Stimulated activated CD4-positive, alpha-beta T cell treated with anti-CD3 and anti-CD28 coated beads, Interleukin-1b, Interleukin-23, amount 100 ng/mL, for 24 hours (primary cell): Measurements from ENCODE around the gene MITF.

Experiments
- DNase-seq, 4 experiments: peaks; one replicate each; pipeline ENCODE4 v3.0.0-alpha.2; 2020; ENCODE audit warnings: low read depth in 4 of 4, low spot score in 1 of 4

The MITF gene

DNA sequence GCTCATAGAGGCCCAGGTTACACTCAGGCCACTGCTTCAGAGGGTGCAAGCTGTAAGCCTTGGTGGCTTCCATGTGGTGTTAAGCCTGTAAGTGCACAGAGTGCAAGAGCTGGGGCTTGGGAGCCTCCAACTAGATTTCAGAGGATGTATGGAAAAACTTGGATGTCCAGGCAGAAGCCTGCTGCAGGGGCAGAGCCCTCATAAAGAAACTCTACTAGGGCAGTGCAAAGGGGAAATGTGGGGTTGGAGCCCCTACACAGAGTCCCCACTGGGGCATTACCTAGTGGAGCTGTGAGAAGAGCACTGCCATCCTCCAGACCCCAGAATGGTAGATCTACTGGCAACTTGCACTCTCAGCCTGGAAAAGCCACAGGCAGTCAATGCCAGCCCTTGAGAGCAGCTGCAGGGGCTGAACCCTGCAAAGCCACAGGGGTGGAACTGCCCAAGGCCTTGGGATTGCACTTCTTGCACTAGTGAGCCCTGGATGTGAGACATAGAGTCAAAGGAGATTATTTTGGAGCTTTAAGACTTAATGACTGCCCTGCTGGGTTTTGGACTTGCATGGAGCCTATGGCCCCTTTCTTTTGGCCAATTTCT, 14.0 kb downstream of the MITF start:
- no peak for DNase-seq

DNA sequence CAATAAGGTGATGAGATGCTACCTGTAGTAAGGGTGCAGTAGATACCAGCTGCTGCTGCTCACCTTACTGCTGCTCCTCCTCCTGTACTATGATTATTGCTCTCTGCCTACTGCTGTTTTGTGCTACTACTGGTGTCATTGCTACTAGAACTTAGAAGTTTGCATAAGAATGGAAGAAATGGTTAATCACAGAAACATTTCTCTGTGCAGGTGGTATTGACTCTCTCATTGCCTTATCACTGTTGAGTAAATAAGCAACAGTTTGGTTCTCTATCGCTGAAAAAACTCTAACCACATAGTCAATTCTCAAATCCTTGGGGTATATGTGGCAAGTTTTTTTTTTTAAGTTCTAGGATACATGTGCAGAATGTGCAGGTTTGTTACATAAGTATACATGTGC, 16.5 kb downstream of the MITF start:
- no peak for DNase-seq

- DNase-seq = no peak
Observed at GRCh38 chr3:69761896-69762767, 22.9 kb downstream of the MITF start.

DNA sequence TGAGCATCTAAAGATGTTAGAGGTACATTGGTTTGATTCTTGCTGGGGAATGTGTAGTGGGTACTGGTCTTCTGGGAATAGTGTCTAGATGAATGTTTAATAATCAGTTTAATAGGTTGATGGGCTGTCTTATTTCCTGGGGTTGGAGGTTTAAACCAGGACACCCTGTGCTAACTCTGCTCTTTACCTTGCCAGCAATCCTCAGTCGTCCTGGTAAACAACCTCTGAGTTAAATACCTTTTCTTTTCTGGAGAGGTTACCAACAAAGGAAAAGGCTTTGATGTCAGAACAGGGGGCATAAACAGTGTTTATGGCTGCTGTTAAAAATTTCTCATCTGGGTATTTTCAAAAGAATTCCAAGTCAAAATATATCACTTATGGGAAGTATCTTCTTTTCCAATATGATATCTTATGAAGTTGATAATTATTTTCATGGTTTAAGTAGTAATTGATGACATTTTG, 23.5 kb downstream of the MITF start:
- no peak for DNase-seq

GRCh38 chr3:69763458-69763857, 24.2 kb downstream of the MITF start:
- no peak for DNase-seq

DNA sequence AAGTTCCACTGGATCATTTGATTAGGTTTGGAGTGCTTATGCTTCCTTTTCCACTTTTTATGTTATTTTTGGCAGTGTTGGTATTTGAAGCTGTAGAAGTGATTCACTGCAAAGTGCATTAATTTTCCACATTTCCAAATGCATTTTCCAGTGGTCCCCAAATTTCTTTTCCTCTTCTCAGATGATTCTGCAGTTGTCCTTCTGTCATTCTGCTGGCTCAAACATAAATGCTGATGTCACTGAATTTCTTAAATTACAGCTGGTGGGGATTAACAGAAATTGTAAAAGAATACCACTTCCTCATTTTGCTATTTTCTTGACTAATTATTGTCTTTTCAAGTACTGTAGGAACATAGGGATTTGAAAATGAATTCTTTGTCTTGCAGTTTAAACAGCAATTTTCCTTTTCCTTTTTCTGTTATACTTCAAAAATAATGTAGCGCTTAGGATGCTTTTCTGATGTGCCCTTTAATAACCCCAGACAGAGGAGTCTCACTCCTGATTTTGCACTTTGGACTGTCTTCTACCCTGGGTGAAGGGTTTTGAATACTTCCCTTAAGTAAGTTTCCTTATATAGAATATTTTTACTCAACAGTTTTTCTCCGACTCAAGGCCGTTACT, 25.0 kb downstream of the MITF start:
- no peak for DNase-seq

- DNase-seq = no peak
Observed at GRCh38 chr3:69764861-69765260, 25.6 kb downstream of the MITF start.

DNA sequence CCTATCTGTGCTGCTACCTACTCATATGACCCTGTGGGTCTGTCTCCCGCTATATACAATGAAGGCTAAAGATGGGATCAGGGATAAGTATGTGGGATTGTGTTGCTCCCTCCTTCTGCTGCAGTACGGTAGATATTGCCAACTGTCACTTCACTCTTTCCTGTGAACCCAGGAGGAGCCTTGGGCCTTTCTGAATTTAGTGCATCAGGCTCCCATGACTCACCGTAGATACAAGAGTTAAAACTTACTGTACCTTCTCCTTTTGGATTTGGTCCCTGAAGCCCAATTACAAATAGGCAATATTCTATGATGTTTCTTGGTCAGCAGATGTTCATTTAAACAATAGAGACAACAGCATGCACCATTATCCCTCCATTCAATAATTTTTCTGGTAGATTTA, 27.4 kb downstream of the MITF start:
- no peak for DNase-seq

DNA sequence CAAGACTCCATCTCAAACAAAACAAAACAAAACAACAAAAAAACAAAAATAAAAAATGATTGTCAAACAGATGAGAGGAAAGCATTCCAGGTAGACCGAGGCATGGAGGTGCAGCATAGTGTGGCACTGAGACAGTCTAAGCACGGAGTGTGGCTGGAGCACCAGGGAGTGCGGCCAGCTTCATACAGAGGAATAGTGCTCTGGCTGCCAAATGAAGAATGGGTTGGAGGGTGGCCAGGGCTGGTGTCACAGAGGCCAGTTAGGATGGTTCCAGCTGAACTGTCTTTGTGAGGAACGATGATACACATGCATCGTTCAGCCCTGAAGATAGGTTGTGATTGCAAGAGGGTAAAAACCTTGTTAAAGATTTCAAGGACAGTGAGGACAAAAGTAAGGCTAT, 28.3 kb downstream of the MITF start:
- DNase-seq = no peak

GRCh38 chr3:69768438-69768837, 29.2 kb downstream of the MITF start:
- no peak for DNase-seq

- DNase-seq = no peak
Observed at GRCh38 chr3:69770219-69770618, 31.0 kb downstream of the MITF start.

GRCh38 chr3:69770976-69771634, 31.8 kb downstream of the MITF start:
- no peak for DNase-seq

GRCh38 chr3:69772152-69772867, 33.0 kb downstream of the MITF start:
- DNase-seq = no peak

- DNase-seq = no peak
Observed at GRCh38 chr3:69774029-69774428, 34.8 kb downstream of the MITF start.

GRCh38 chr3:69775751-69776150, 36.5 kb downstream of the MITF start:
- no peak for DNase-seq

DNA sequence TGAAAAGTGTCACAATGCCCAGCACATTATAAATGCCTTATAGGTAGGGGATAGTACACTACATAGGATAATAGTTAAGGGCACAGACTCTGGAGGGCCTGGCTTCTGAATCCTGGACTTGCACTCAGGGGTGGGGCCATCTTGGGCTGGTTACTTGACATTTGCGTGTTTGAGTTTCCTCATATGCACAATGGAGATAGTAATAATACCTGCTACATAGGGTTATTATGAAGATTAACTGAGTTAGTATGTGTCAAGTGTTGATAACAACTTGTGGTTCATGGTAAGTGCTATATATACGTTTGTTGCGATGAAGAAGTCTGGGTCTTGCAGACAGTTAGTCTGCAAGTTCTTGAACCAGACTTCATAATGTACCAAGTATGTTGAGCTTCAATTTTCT, 37.0 kb downstream of the MITF start:
- no peak for DNase-seq

DNA sequence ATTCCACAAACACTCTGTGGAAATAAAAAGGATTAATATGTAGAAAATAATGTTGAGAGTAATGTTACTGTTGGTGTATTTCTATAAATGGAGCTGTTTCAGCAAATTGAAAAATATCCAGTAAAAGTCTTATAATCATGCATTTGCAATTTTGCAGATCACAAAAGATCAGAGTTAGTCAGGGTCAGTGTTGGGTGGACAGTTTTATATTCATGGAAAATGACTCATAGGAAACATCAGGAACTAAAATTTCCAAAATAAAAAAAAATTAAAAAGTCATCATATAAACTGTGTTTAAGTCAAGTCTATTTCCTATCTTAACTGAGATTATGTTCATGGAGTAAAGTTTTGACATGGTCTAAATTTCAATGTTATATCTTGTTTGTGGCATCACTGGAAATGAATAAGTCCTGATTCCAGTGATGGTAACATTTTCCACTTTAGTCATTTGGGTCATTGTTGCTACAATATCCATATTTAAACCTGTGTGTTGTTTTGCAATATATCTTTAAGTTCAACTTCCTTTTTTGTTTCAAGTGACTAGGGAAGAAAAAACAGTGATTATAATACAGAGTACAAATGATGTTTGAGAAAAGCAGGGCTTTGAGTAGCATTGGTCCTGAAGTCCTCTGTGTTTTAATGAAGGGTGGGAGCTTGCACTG, 37.8 kb downstream of the MITF start:
- DNase-seq = no peak

DNA sequence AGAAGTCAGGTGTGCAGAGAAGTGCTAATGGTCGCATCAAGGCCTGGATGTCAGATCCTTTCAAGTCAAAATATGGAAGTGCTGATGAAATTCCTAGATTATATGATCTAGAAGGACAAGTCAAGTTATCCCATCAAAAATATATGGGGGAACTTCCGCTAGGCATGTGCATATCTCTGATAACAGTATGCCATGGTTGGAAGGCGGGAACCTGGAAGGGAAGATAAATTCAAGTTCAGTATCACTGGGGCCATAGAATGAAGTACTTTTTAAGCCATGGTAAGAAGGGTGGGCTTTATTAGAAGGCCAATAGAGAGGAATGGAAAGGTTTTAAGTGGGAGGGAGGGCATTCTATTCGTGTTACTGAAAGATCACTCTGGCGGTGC, 38.3 kb downstream of the MITF start:
- DNase-seq = no peak

DNA sequence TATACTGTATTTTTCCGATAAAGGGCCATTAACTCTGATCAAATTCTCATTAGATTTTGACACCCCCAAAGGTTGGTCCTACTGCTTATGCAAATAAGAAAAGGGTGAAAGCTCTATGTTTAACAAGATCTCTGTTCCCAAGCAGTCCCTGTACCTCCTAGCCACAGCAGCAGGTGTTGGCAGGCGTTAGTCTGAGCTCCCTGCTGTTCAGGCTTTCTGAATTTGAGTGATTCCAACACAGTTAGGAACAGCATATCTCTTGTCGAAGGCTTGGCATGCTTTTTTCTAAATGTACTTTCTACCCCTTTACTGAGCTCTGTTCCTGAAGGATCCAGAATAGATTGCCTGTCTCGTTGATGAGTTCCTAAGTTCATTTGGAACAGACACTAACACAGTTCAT, 42.3 kb downstream of the MITF start:
- DNase-seq = no peak

DNA sequence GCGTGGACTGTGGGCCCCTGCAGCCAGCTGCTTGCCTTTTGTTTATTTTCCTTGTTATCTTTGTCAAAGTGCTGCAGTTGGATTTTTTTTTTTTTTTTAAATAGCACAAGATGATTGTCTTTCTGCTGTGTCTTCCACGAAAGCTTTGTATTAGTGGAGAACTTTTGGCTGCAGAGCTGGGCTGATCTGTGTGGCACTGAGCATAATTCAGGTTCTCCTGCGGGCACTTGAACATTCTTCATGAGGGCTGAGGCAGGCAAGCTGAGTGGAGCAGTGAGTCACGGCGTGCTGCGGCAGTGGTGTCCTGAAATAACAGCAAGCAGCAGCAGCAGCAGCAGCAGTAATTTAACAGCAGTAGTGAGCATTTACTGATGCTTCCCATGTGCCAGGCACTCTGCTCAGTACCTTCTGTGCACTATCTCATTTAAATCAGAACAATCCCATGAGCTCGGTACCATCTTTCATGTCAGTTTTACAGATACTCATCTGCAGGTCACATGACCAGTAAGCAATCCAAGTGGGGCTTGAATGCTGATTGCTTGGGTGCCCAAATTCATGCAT, 45.8 kb downstream of the MITF start:
- DNase-seq = no peak
